HL-60 (cell line): ENCODE results near the gene RUNX2.

Experiments used
- CTCF ChIP-seq: IDR thresholded peaks from one replicate; pipeline ENCODE4 v1.5.1; 2011; ENCODE audit warnings: low read length, control low read depth, inconsistent platforms; ENCODE audit not compliant: insufficient read depth
- GABPA ChIP-seq: IDR thresholded peaks from 2 replicates; pipeline ENCODE4 v1.6.1; 2012; ENCODE audit warnings: low read depth
- POLR2AphosphoS5 ChIP-seq: IDR thresholded peaks from 2 replicates; pipeline ENCODE4 v1.6.1; 2012; ENCODE audit warnings: low read depth
- REST ChIP-seq: IDR thresholded peaks from 2 replicates; pipeline ENCODE4 v1.6.1; 2012; ENCODE audit warnings: low read depth; ENCODE audit not compliant: insufficient replicate concordance
- SPI1 ChIP-seq: IDR thresholded peaks from 2 replicates; pipeline ENCODE4 v1.6.1; 2012; ENCODE audit warnings: low read depth, mild to moderate bottlenecking, borderline replicate concordance

- TF ChIP-seq CTCF (no peak), POLR2AphosphoS5 (no peak), REST (no peak), GABPA (no peak), SPI1 (no peak)
Observed at GRCh38 chr6:45376310-45377042, 48.3 kb downstream of the RUNX2 start.
